Tibial artery (tissue), 4 donors: ENCODE data around the gene ERVH48-1.
"Not testable (repeated sequence)": the region's sequence is repeated elsewhere in the genome, so short reads cannot be mapped to it uniquely, and the experiment has no call there.

ENCODE experiments used
- DNase-seq, 2 donors: peaks; one replicate each; pipeline ENCODE4 v3.0.0-alpha.2; 2019
- H3K27ac ChIP-seq, 2 donors: fragments of 200-600 bp; sonication (generic) in 1 of 2; 1 replicate in 1 of 2; 2 replicates in 1 of 2; pipeline ENCODE4 v1.5.1; 2018 to 2019; ENCODE audit warnings: mild to moderate bottlenecking in 1 of 2
- H3K27me3 ChIP-seq, 2 donors: fragments of 200-600 bp; sonication (generic) in 1 of 2; one replicate each; pipeline versions ENCODE4 v1.5.1 to v1.6.0; 2016 to 2019
- H3K36me3 ChIP-seq, 3 donors: fragments of 200-600 bp; sonication (generic) in 2 of 3; one replicate each; pipeline ENCODE4 v1.5.1; 2016 to 2019; ENCODE audit warnings: mild to moderate bottlenecking in 2 of 3
- H3K4me1 ChIP-seq, 4 donors: fragments of 200-600 bp; sonication (generic) in 2 of 4; 1 replicate in 3 of 4; 2 replicates in 1 of 4; pipeline ENCODE4 v1.5.1; 2016 to 2019
- H3K4me3 ChIP-seq, 2 donors: fragments of 200-600 bp; sonication (generic) in 1 of 2; 1 replicate in 1 of 2; 2 replicates in 1 of 2; pipeline ENCODE4 v1.5.1; 2018 to 2019; ENCODE audit warnings: mild to moderate bottlenecking in 2 of 2
- H3K9me3 ChIP-seq, 3 donors: fragments of 200-600 bp; sonication (generic) in 1 of 3; one replicate each; pipeline ENCODE4 v1.5.1; 2016 to 2019
- intact Hi-C: fragments of 100-400 bp; cut with DNase I; formaldehyde crosslinking; loops from one replicate; pipeline ENCODE4 v1.15.0; 2023; ENCODE audit warnings: low total_unique reads
- TF ChIP-seq, protein P1 (sequence below), 2 experiments: fragments of 200-600 bp in 1 of 2; fragments of 450-650 bp in 1 of 2; IDR thresholded peaks; one replicate each; pipeline ENCODE4 v1.5.1; 2017 to 2019; ENCODE audit warnings: antibody characterized with exemption in 2 of 2, mild to moderate bottlenecking in 1 of 2, moderate library complexity in 1 of 2

ERVH48-1 gene

DNA sequence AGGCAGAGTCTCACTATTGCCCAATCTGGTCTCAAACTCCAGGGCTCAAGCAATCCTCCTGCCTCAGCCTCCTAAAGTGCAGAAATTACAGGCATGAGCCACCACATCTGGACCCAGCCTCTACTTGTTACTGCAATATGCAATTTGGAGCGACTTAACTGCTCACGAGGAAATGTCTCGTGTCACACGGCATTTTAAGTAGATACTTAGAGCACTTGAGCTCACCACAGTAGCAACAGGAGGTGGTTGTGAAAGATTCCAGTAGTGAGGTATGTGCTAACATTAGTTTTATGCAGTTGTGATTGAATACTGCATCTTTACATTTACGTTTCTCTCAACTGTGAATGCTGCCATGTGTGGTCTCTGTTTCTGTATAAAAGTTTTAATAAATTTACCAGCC lies 38.1 kb downstream of the ERVH48-1 start:
- Histone ChIP-seq H3K36me3 (no peaks in the 10 kb centered on the region), H3K27me3 (no peaks in the 10 kb centered on the region), H3K27ac (no peak overlapping the region), H3K4me1 (peaks cover 0 to 2% (median under 1%) of the 10 kb centered on the region in 4 donors), H3K9me3 (no peaks in the 10 kb centered on the region), H3K4me3 (no peak overlapping the region)
- intact Hi-C loops: no loop called here
- TF ChIP-seq, protein P1, sequence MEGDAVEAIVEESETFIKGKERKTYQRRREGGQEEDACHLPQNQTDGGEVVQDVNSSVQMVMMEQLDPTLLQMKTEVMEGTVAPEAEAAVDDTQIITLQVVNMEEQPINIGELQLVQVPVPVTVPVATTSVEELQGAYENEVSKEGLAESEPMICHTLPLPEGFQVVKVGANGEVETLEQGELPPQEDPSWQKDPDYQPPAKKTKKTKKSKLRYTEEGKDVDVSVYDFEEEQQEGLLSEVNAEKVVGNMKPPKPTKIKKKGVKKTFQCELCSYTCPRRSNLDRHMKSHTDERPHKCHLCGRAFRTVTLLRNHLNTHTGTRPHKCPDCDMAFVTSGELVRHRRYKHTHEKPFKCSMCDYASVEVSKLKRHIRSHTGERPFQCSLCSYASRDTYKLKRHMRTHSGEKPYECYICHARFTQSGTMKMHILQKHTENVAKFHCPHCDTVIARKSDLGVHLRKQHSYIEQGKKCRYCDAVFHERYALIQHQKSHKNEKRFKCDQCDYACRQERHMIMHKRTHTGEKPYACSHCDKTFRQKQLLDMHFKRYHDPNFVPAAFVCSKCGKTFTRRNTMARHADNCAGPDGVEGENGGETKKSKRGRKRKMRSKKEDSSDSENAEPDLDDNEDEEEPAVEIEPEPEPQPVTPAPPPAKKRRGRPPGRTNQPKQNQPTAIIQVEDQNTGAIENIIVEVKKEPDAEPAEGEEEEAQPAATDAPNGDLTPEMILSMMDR (IDR thresholded peaks at IDR 0.05): no peak
- no peak for DNase-seq

DNA sequence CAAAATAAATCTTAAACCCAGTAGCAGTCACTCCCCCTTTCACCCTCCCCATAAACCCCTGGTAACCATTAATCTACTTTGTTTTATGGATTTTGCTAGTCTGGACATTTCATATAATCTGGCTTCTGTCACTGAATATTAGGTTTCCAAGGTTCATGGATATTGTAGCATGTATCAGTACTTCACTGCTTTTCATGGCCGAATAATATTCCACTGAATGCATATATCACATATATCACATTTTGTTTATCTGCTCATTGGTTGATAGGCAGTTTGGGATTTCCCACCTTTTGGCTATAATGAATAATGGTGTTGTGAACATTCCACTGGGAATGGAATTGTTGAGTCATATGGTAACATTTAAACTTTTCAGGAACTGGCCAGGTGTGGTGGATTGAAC lies 41.5 kb downstream of the ERVH48-1 start:
- Histone ChIP-seq H3K4me1 (peaks cover 0 to 8% (median 5%) of the 10 kb centered on the region in 4 donors), H3K9me3 (no peaks in the 10 kb centered on the region), H3K36me3 (no peaks in the 10 kb centered on the region), H3K27me3 (no peaks in the 10 kb centered on the region), H3K27ac (no peak overlapping the region), H3K4me3 (no peak overlapping the region)
- TF ChIP-seq, protein P1 (IDR thresholded peaks at IDR 0.05): no peak
- intact Hi-C loops: no loop called here
- no peak for DNase-seq

DNA sequence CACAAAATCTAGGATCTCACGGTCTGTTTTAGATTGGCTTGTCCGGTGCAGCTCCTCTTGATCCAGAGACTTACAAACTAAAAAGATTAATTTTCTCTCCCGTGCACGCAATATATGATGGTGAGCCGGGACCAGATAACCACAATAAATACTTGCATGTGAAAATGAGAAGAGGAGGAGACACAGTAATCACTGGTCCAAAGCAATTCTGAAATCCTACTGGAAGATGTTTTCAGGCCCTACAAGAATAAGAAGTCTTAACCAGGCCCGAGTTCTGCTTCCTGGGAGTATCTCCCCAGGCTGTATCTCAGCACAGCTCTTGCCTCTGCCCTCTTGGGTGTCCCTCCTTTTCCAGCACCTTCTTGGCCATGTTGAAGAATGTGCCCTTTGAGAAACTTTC lies 45.1 kb downstream of the ERVH48-1 start:
- Histone ChIP-seq H3K4me3 (peak overlapping the region; percentile 64 to 95), H3K27ac (no peak overlapping the region), H3K27me3 (no peaks in the 10 kb centered on the region), H3K36me3 (peaks cover 2 to 12% (median 5%) of the 10 kb centered on the region in 3 donors), H3K9me3 (no peaks in the 10 kb centered on the region), H3K4me1 (peaks cover 0 to 15% (median 11%) of the 10 kb centered on the region in 4 donors)
- TF ChIP-seq, protein P1 (IDR thresholded peaks at IDR 0.05): no peak
- no peak for DNase-seq
- intact Hi-C loops: no loop called here

DNA sequence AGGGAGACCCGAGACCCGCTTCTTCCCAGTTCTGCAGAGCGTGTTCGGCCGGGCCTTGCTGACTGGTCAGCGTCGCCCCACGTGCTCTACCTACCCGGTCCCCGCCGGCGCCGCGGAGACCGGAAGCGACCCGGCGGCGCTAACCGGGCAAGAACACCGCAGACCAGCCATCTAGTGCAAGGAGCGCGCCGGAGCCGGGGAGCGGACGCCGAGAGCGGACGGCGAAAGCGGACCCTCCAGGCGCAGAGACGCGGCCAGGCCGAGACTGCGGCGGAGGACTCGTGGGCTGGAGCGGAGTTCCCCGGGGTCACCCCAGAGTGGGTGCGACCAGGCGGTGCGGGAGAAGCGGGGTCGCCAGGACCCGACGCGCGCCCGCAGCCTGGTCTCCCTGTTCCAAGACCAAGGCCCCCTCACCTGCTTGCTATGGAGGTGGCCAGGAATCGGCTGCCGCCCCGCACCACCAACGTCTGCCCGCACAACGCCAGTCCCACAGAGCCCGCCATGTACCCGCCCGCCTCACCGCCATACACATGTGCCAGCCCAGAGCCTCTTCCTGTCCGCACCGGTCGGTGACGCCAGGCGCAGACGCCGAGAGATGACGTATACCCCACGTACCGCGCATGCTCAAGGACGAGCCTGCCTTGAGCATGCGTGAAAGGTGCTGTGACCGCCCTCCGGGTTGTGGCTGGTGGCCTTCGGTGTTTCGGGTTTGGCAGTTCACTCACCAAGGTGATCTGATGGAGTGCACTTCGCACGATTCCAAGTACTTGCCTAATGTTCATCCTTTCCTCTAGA lies 46.2 kb downstream of the ERVH48-1 start, which contains the start of gene WDR4:
Gene WDR4 (minus strand): TSS at position 547 of the 795 bp plus-strand sequence. CDS start 44 bp downstream, at position 503.
- H3K9me3 ChIP-seq: no peaks in the 10 kb centered on the region
- H3K4me1 ChIP-seq: peaks cover 0 to 15% (median 11%) of the 10 kb centered on the region in 4 donors
- DNase-seq: peak; percentile 95 to 98
- no peaks in the 10 kb centered on the region for H3K27me3 ChIP-seq
- peak within 1 kb of the TSS; percentile 75 to 82 for H3K27ac ChIP-seq
- TF ChIP-seq, protein P1 (IDR thresholded peaks at IDR 0.05): no peak
- intact Hi-C loops: loop anchor here (10.0 kb wide), 1 partner anchor 1704 kb away; no protein-coding TSS in a partner anchor
- H3K36me3 ChIP-seq: peaks cover 4 to 24% (median 9%) of the 10 kb centered on the region in 3 donors
- H3K4me3 ChIP-seq: peak within 1 kb of the TSS; percentile 64 to 95

DNA sequence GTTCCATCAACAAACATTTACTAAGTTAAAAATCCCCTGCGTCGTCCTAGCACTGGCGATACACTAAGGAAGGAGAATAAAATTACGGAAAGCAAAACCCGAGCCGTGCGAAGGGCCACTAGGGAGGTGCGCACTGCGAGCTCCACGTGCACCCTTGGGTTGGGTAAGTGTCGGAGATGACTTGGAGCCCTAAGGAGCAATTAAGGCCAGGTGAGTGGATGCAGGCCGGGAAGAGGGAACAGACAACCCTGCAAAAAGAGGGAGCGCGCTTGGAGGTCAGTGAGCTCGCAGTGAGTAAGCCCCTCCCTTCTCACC lies 46.8 kb downstream of the ERVH48-1 start:
- no peak for DNase-seq
- Histone ChIP-seq H3K27me3 (no peaks in the 10 kb centered on the region), H3K36me3 (peaks cover 7 to 29% (median 11%) of the 10 kb centered on the region in 3 donors), H3K4me3 (peak overlapping the region; percentile 64 to 95), H3K9me3 (no peaks in the 10 kb centered on the region), H3K27ac (peak overlapping the region; percentile 75 to 82), H3K4me1 (peaks cover 0 to 15% (median 11%) of the 10 kb centered on the region in 4 donors)
- TF ChIP-seq, protein P1 (IDR thresholded peaks at IDR 0.05): no peak
- intact Hi-C loops: loop anchor here (10.0 kb wide), 1 partner anchor 1704 kb away; no protein-coding TSS in a partner anchor

DNA sequence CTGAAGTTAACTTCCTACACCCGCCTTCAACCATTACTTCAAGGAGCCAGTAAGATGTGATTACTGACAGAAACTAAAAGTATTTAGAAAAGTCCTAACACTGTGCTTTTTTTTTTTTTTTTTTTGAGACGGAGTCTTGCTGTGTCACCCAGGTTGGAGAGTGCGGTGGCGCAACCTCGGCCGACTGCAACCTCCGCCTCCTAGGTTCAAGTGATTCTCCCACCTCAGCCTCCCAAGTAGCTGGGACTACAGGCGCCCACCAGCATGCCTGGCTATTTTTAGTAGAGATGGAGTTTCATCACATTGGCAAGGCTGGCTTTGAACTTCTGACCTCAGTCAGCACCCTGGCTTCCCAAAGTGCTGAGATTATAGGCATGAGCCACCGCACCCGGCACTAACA lies 49.6 kb downstream of the ERVH48-1 start:
- H3K4me3 ChIP-seq, H3K27ac ChIP-seq, DNase-seq, H3K27me3 ChIP-seq, H3K9me3 ChIP-seq: not testable (repeated sequence)
- intact Hi-C loops: loop anchor here (10.0 kb wide), 1 partner anchor 1701 kb away; no protein-coding TSS in a partner anchor
- Histone ChIP-seq H3K4me1 (peaks cover 0 to 15% (median 11%) of the 10 kb centered on the region in 4 donors), H3K36me3 (peaks cover 35 to 57% (median 39%) of the 10 kb centered on the region in 3 donors)
